GM12892 (cell line): ENCODE results near the gene AK9.
"Not testable (repeated sequence)": the region's sequence is repeated elsewhere in the genome, so short reads cannot be mapped to it uniquely, and the experiment has no call there.

ENCODE experiments used
- POLR2A ChIP-seq: IDR thresholded peaks from 2 replicates; pipeline ENCODE4 v1.6.1; 2011; ENCODE audit warnings: low read depth, low read length, control low read depth
- TAF1 ChIP-seq: IDR thresholded peaks from 2 replicates; pipeline ENCODE4 v1.6.1; 2011; ENCODE audit warnings: low read depth, mild to moderate bottlenecking, control low read depth, low read length, borderline replicate concordance

DNA sequence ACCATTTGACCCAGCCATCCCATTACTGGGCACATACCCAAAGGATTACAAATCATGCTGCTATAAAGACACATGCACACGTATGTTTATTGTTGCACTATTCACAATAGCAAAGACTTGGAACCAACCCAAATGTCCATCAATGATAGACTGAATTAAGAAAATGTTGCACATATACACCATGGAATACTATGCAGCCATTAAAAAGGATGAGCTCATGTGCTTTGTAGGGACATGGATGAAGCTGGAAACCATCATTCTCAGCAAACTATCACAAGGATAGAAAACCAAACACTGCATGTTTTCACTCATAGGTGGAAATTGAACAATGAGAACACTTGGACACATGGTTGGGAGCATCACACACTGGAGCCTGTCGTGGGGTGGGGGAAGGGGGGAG, 121.1 kb downstream of the AK9 start:
- TF ChIP-seq POLR2A, TAF1: not testable (repeated sequence)
